HG03432 (cell line): ENCODE measurements around the gene NRCAM.
"Not testable (repeated sequence)": the region's sequence is repeated elsewhere in the genome, so short reads cannot be mapped to it uniquely, and the experiment has no call there.

Experiments used
- ATAC-seq: cut with Tn5 transposase; IDR thresholded peaks from one replicate; pipeline ENCODE4 v1.9.1; 2021; ENCODE audit warnings: mild to moderate bottlenecking, moderate library complexity; ENCODE audit not compliant: unreplicated experiment

NRCAM gene

GRCh38 chr7:108285778-108286177, 170.5 kb downstream of the NRCAM start:
- ATAC-seq, result no peak

- no peak for ATAC-seq
These were observed 171.2 kb downstream of the NRCAM start for GRCh38 chr7:108285003-108285368.

GRCh38 chr7:108284349-108285002, 171.8 kb downstream of the NRCAM start:
- ATAC-seq, result peak; percentile 82

- ATAC-seq, result no peak
These were observed 173.0 kb downstream of the NRCAM start for GRCh38 chr7:108283252-108283651.

GRCh38 chr7:108282427-108282996, 173.7 kb downstream of the NRCAM start:
- no peak for ATAC-seq

- no peak for ATAC-seq
These were observed 176.1 kb downstream of the NRCAM start for GRCh38 chr7:108280136-108280535.

GRCh38 chr7:108278776-108279175, 177.5 kb downstream of the NRCAM start:
- ATAC-seq, result no peak

- no peak for ATAC-seq
These were observed 178.0 kb downstream of the NRCAM start for GRCh38 chr7:108278281-108278680.

GRCh38 chr7:108274447-108274846, 181.8 kb downstream of the NRCAM start:
- ATAC-seq, result not testable (repeated sequence)

GRCh38 chr7:108272891-108273290, 183.3 kb downstream of the NRCAM start:
- not testable (repeated sequence) for ATAC-seq

GRCh38 chr7:108270385-108271015, 185.7 kb downstream of the NRCAM start:
- peak; percentile 92 for ATAC-seq

GRCh38 chr7:108268200-108268820, 187.9 kb downstream of the NRCAM start:
- no peak for ATAC-seq

- ATAC-seq, result no peak
These were observed 188.6 kb downstream of the NRCAM start for GRCh38 chr7:108267615-108268014.

GRCh38 chr7:108266491-108266890, 189.7 kb downstream of the NRCAM start:
- ATAC-seq, result no peak

- no peak for ATAC-seq
These were observed 190.2 kb downstream of the NRCAM start for GRCh38 chr7:108266035-108266434.

GRCh38 chr7:108265007-108265406, 191.2 kb downstream of the NRCAM start:
- ATAC-seq, result no peak

- ATAC-seq, result peak; percentile 78
These were observed 192.8 kb downstream of the NRCAM start for GRCh38 chr7:108263425-108263824.

GRCh38 chr7:108261560-108262255, 194.5 kb downstream of the NRCAM start:
- no peak for ATAC-seq

- ATAC-seq, result not testable (repeated sequence)
These were observed 196.8 kb downstream of the NRCAM start for GRCh38 chr7:108259447-108259846.

- no peak for ATAC-seq
These were observed 198.3 kb downstream of the NRCAM start for GRCh38 chr7:108257954-108258353.

- ATAC-seq, result no peak
These were observed 202.0 kb downstream of the NRCAM start for GRCh38 chr7:108254259-108254658.
